Peyer's patch (tissue), 4 donors: ENCODE data around the gene MAPK10. TPM values are rescaled to one million over a fixed set of nuclear protein-coding genes. Genes with fewer than 3 reads are reported as not detected.

ENCODE experiments used
- DNase-seq, 3 donors: peaks; one replicate each; pipeline ENCODE4 v3.0.0-alpha.2; 2017 to 2019
- H3K27ac ChIP-seq, 4 donors: fragments of 200-600 bp; sonication (generic); one replicate each; pipeline ENCODE4 v1.5.1; 2016 to 2019
- H3K27me3 ChIP-seq, 2 donors: fragments of 200-600 bp; sonication (generic); one replicate each; pipeline ENCODE4 v1.5.1; 2019
- H3K36me3 ChIP-seq, 3 donors: fragments of 200-600 bp; sonication (generic); one replicate each; pipeline ENCODE4 v1.5.1; 2016 to 2019
- H3K4me1 ChIP-seq, 4 donors: fragments of 200-600 bp; sonication (generic); one replicate each; pipeline ENCODE4 v1.5.1; 2016 to 2019
- H3K4me3 ChIP-seq, 4 donors: fragments of 200-600 bp; sonication (generic); 1 replicate in 3 of 4; 2 replicates in 1 of 4; pipeline ENCODE4 v1.5.1; 2016 to 2019; ENCODE audit warnings: mild to moderate bottlenecking in 1 of 4
- H3K9me3 ChIP-seq, 4 donors: fragments of 200-600 bp; sonication (generic); one replicate each; pipeline ENCODE4 v1.5.1; 2016 to 2019; ENCODE audit warnings: mild to moderate bottlenecking in 1 of 4
- POLR2A ChIP-seq, 2 donors: fragments of 450-650 bp; IDR thresholded peaks; one replicate each; pipeline ENCODE4 v1.5.1; 2017; ENCODE audit warnings: antibody characterized with exemption in 2 of 2, mild to moderate bottlenecking in 2 of 2, moderate library complexity in 2 of 2
- total RNA-seq, 4 donors: library from RNA; depleted of rRNA; stranded (reverse); fragments of >200 nt; gene quantifications; one replicate each; pipeline ENCODE4 v1.1.0, GENCODE V29; 2016
- TF ChIP-seq, protein P1 (sequence below), 6 experiments: fragments of 450-650 bp in 4 of 6; fragments of 200-600 bp in 2 of 6; sonication (generic) in 1 of 6; IDR thresholded peaks; one replicate each; pipeline ENCODE4 v1.5.1; 2017 to 2019; ENCODE audit warnings: antibody characterized with exemption in 6 of 6, mild to moderate bottlenecking in 3 of 6, moderate library complexity in 1 of 6

Gene MAPK10
- total RNA-seq, 4 donors from 2014 or later: 1.8 to 35.5 (median 7.3) TPM

DNA sequence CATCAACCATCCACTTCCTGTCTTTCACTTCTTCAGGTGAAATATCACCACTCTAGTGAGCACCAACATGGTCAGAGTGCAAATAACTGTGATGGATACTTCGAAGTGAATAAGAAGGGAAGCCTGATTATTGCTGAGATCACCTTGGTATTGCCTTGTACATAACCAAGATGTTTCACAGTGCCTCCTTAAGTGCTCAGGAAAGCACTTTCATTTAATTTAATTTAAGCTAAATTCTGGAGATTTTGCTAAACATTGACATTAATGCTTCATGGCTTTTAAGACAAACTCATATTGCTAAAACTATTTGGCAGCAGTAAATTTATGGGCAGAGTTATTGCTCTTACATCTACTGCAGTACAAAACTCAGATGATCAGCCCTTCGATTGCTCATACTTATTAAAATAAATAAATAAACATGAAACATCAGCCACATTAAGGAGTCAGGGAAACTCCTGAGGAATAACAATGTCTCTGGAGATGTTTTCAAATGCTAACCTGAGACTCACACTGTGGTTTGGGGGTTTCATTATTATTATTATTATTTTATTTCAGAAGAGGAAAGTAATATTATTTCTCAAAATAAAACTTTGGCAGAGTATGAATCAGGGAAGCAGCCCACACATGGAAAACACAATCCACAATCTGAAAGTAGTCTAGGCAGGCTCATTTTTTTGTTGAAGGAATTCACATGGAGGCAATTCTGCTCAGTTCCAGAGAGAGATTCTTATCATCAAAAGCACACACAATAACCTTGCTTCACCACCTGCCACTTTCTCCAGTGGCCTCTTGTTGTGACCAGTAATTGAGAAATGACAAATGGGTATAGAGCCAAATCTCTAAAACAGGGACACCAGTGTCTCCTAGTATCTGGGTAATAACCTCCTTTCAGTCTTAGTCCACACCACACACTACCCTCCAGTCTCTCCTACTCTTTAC is 344.2 kb downstream of the MAPK10 start:
- Histone ChIP-seq H3K4me1 (no peaks in the 10 kb centered on the region), H3K27ac (no peak overlapping the region), H3K9me3 (no peaks in the 10 kb centered on the region), H3K36me3 (no peaks in the 10 kb centered on the region), H3K27me3 (no peaks in the 10 kb centered on the region), H3K4me3 (no peak overlapping the region)
- TF ChIP-seq, protein P1, sequence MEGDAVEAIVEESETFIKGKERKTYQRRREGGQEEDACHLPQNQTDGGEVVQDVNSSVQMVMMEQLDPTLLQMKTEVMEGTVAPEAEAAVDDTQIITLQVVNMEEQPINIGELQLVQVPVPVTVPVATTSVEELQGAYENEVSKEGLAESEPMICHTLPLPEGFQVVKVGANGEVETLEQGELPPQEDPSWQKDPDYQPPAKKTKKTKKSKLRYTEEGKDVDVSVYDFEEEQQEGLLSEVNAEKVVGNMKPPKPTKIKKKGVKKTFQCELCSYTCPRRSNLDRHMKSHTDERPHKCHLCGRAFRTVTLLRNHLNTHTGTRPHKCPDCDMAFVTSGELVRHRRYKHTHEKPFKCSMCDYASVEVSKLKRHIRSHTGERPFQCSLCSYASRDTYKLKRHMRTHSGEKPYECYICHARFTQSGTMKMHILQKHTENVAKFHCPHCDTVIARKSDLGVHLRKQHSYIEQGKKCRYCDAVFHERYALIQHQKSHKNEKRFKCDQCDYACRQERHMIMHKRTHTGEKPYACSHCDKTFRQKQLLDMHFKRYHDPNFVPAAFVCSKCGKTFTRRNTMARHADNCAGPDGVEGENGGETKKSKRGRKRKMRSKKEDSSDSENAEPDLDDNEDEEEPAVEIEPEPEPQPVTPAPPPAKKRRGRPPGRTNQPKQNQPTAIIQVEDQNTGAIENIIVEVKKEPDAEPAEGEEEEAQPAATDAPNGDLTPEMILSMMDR (IDR thresholded peaks at IDR 0.05): no peak
- TF ChIP-seq POLR2A (IDR thresholded peaks at IDR 0.05): no peak
- no peak for DNase-seq

DNA sequence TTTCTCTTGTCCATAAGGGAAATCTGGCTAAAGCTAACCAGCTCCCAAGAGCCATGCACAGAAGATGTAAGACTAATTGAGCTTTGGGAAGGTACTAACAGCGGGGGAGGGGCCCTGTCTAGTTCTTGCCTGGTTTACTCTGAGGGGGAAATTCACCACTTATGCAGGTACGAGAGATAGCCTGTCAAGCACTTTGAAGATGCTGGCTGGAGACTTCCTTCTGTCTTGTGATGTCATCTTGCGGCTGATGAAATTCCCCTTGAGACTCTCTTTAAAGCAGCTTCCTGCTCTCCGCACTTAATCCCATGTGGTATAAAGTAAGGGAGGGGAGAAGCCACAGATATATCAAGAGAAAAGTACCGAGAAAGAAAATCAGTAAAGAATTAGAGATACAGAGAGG is 345.3 kb downstream of the MAPK10 start:
- Histone ChIP-seq H3K4me1 (no peaks in the 10 kb centered on the region), H3K27me3 (no peaks in the 10 kb centered on the region), H3K36me3 (no peaks in the 10 kb centered on the region), H3K9me3 (no peaks in the 10 kb centered on the region), H3K27ac (no peak overlapping the region), H3K4me3 (no peak overlapping the region)
- TF ChIP-seq POLR2A (IDR thresholded peaks at IDR 0.05): no peak
- TF ChIP-seq, protein P1 (IDR thresholded peaks at IDR 0.05): no peak
- no peak for DNase-seq

DNA sequence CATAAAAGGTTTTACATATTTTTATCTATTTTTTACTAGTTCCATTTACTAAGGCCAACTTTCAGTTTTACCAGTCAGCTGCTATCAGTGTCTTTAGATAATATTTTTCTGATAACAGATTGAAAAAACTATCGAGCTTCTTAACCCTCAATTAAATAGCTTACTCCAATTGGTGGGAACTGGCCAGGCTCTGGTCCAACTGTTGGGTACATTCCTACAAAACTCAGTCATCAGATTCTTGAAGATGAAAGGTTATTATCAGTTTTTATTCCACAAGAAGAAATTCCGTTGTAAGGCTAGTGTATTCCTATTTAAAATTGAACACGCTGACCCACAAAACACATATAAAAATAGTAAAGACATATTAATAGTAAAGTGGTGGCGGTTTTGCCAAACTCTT is 346.2 kb downstream of the MAPK10 start:
- DNase-seq: no peak
- H3K27ac ChIP-seq: no peak overlapping the region
- no peaks in the 10 kb centered on the region for H3K36me3 ChIP-seq
- no peaks in the 10 kb centered on the region for H3K9me3 ChIP-seq
- no peaks in the 10 kb centered on the region for H3K27me3 ChIP-seq
- TF ChIP-seq POLR2A (IDR thresholded peaks at IDR 0.05): no peak
- TF ChIP-seq, protein P1 (IDR thresholded peaks at IDR 0.05): no peak
- H3K4me3 ChIP-seq: no peak overlapping the region
- no peaks in the 10 kb centered on the region for H3K4me1 ChIP-seq

DNA sequence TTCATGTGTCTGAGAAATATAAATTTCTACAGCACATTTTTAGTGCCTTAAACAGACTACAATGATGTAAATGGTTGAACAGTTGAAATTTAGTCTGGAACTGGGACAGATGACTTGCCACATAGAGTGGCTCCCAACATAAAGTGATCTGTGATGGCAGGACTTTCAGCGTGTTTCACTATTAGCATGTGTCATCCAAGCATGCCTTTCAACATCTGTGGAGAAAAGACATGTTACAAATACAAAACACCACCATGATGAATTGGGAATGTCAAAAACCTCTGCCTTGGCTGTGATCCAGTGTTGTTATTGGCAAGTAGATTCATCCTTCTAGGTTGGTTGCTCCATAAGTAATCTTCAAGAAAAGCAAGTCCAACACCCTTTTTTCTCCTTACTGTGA is 348.7 kb downstream of the MAPK10 start:
- no peak for DNase-seq
- Histone ChIP-seq H3K4me1 (no peaks in the 10 kb centered on the region), H3K27me3 (no peaks in the 10 kb centered on the region), H3K4me3 (no peak overlapping the region), H3K36me3 (no peaks in the 10 kb centered on the region), H3K27ac (no peak overlapping the region), H3K9me3 (no peaks in the 10 kb centered on the region)
- TF ChIP-seq, protein P1 (IDR thresholded peaks at IDR 0.05): no peak
- TF ChIP-seq POLR2A (IDR thresholded peaks at IDR 0.05): no peak

DNA sequence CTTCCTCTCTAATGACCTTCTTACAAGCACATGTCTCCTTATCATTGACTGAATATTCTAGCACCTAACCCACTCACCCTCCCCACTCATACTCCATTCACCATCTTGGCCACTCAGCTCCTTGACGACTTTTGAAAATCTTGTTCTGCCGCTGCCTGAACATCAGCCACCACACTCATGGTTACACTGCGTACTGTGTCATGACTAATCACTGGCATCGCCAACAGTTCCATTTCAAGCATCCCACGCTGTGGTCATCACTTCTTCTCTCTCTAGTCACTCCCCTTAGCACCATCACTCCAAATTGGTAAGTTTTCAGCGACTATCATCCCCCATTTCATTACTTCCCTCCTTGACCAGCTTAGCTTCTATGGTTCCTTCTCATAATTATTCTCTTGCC is 352.8 kb downstream of the MAPK10 start:
- Histone ChIP-seq H3K4me1 (no peaks in the 10 kb centered on the region), H3K36me3 (no peaks in the 10 kb centered on the region), H3K27me3 (no peaks in the 10 kb centered on the region), H3K9me3 (no peaks in the 10 kb centered on the region), H3K27ac (no peak overlapping the region), H3K4me3 (no peak overlapping the region)
- DNase-seq: no peak
- no peak for TF ChIP-seq POLR2A (IDR thresholded peaks at IDR 0.05)
- TF ChIP-seq, protein P1 (IDR thresholded peaks at IDR 0.05): no peak
